DOHH2 (cell line): ENCODE results near the gene STOM.

Experiments
- H3F3A ChIP-seq: fragments of 200-600 bp; sonication (generic), shearing (Covaris generic); 2 replicates; pipeline ENCODE4 v1.6.0; 2016; ENCODE audit warnings: antibody characterized with exemption, mild to moderate bottlenecking; ENCODE audit not compliant: control insufficient read depth, insufficient read depth
- H3K27ac ChIP-seq: fragments of 200-600 bp; sonication (generic); 2 replicates; pipeline ENCODE4 v1.5.1; 2014; ENCODE audit warnings: low read depth, mild to moderate bottlenecking, low read length, moderate library complexity
- H3K27me3 ChIP-seq: fragments of 200-600 bp; sonication (generic); 2 replicates; pipeline ENCODE4 v1.6.1; 2014; ENCODE audit warnings: mild to moderate bottlenecking, low read length, mixed read lengths; ENCODE audit not compliant: control insufficient read depth
- H3K36me3 ChIP-seq: fragments of 200-600 bp; sonication (generic); 2 replicates; pipeline ENCODE4 v1.6.1; 2014; ENCODE audit warnings: mild to moderate bottlenecking, low read length, moderate library complexity, mixed read lengths; ENCODE audit not compliant: control insufficient read depth
- H3K4me1 ChIP-seq: fragments of 200-600 bp; sonication (generic); 2 replicates; pipeline ENCODE4 v1.6.1; 2014; ENCODE audit warnings: mild to moderate bottlenecking, low read length, mixed read lengths; ENCODE audit not compliant: control insufficient read depth
- H3K4me2 ChIP-seq: fragments of 200-600 bp; sonication (generic); 2 replicates; pipeline ENCODE4 v1.6.0; 2014; ENCODE audit warnings: mild to moderate bottlenecking, low read length, moderate library complexity
- H3K4me3 ChIP-seq: fragments of 200-600 bp; sonication (generic); 2 replicates; pipeline ENCODE4 v1.5.1; 2014; ENCODE audit warnings: mild to moderate bottlenecking, low read length, mixed read lengths
- H3K79me2 ChIP-seq: fragments of 200-600 bp; sonication (generic); 2 replicates; pipeline ENCODE4 v1.6.1; 2014; ENCODE audit warnings: mild to moderate bottlenecking, low read length, mixed read lengths; ENCODE audit not compliant: control insufficient read depth
- H3K9me2 ChIP-seq: fragments of 200-600 bp; sonication (generic); replicated peaks from 2 replicates; pipeline ENCODE4 v1.6.1; 2014; ENCODE audit warnings: mild to moderate bottlenecking, low read length, mixed read lengths; ENCODE audit not compliant: control insufficient read depth
- H3K9me3 ChIP-seq: fragments of 200-600 bp; sonication (generic); 2 replicates; pipeline ENCODE4 v1.6.1; 2014; ENCODE audit warnings: antibody characterized with exemption, low read length, mixed read lengths; ENCODE audit not compliant: control insufficient read depth, insufficient read depth
- H4K20me1 ChIP-seq: fragments of 200-600 bp; sonication (generic); 2 replicates; pipeline ENCODE4 v1.6.0; 2014; ENCODE audit warnings: low read depth, mild to moderate bottlenecking, antibody characterized with exemption, low read length, moderate library complexity; ENCODE audit not compliant: control insufficient read depth, insufficient read depth
- CTCF ChIP-seq: fragments of 200-600 bp; sonication (generic); IDR thresholded peaks from one replicate; pipeline ENCODE4 v1.5.1; 2014; ENCODE audit warnings: antibody characterized with exemption, mild to moderate bottlenecking, low read depth, low read length; ENCODE audit not compliant: poor library complexity, severe bottlenecking
- EZH2phosphoT487 ChIP-seq: fragments of 200-600 bp; sonication (generic); IDR thresholded peaks from 2 replicates; pipeline ENCODE4 v1.6.1; 2017; ENCODE audit warnings: borderline replicate concordance, mild to moderate bottlenecking, antibody characterized with exemption, low read length, moderate library complexity, mixed read lengths

STOM gene

GRCh38 chr9:121376214-121376830 is 6.3 kb upstream of the STOM start:
- Histone ChIP-seq H3K27me3 (peaks cover 3% of the 10 kb centered on the region; the same call in 1 of the 2 replicates), H3K4me3 (no peak overlapping the region), H3K79me2 (no peaks in the 10 kb centered on the region), H3K9me3 (no peaks in the 10 kb centered on the region), H3K36me3 (no peaks in the 10 kb centered on the region), H3K4me1 (no peaks in the 10 kb centered on the region), H3F3A (peaks cover 3% of the 10 kb centered on the region; the same call in 1 of the 2 replicates), H3K9me2 (no peaks in the 10 kb centered on the region), H3K4me2 (no peak overlapping the region), H3K27ac (no peak overlapping the region), H4K20me1 (no peaks in the 10 kb centered on the region)
- TF ChIP-seq EZH2phosphoT487, result no peak
- TF ChIP-seq CTCF, result peak; percentile 20

DNA sequence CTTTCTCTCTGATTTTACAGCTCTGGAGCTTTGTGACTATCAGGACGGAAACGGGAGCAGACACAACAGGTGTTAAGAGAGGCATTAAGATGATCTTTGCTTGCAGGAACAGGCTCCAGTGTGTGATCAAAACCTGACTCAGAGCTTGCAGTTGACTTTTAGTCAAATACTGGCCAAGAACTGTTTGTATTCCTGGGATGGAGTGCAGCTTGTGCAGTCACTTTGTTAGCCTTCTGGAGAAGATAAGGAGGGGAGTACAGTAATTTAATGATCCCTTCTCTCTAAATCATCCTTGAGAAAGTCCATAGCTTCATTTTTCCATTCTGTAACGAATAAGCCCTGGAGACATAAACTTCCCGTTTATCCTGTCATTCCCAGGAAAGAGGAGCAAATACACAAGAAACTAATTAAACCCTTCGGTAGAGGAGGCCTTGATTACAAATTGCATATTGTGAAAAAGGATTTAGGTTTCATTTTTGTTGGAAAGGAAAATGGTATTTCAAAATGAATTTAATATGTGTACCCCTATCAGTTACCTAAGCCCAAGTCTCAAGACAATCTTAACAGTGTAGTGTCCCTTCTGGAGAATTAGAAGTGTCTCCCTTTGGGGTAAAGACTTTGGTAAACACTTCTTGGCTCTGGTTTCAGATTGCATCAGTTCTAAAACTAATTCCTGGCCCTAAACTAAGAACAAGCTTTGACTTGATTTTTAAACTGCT is 3.1 kb upstream of the STOM start:
- H3F3A ChIP-seq, result peaks cover 3% of the 10 kb centered on the region; the same call in 1 of the 2 replicates
- H3K4me1 ChIP-seq, result peaks cover 19% of the 10 kb centered on the region
- no peak overlapping the region for H3K4me3 ChIP-seq
- H3K9me2 ChIP-seq, result no peaks in the 10 kb centered on the region
- H3K36me3 ChIP-seq, result no peaks in the 10 kb centered on the region
- no peaks in the 10 kb centered on the region for H3K79me2 ChIP-seq
- H3K9me3 ChIP-seq, result no peaks in the 10 kb centered on the region
- H3K27ac ChIP-seq, result no peak overlapping the region
- TF ChIP-seq EZH2phosphoT487, result no peak
- TF ChIP-seq CTCF, result no peak
- H3K4me2 ChIP-seq, result no peak overlapping the region
- H3K27me3 ChIP-seq, result peaks cover 10% of the 10 kb centered on the region; the same call in 1 of the 2 replicates
- H4K20me1 ChIP-seq, result no peaks in the 10 kb centered on the region

DNA sequence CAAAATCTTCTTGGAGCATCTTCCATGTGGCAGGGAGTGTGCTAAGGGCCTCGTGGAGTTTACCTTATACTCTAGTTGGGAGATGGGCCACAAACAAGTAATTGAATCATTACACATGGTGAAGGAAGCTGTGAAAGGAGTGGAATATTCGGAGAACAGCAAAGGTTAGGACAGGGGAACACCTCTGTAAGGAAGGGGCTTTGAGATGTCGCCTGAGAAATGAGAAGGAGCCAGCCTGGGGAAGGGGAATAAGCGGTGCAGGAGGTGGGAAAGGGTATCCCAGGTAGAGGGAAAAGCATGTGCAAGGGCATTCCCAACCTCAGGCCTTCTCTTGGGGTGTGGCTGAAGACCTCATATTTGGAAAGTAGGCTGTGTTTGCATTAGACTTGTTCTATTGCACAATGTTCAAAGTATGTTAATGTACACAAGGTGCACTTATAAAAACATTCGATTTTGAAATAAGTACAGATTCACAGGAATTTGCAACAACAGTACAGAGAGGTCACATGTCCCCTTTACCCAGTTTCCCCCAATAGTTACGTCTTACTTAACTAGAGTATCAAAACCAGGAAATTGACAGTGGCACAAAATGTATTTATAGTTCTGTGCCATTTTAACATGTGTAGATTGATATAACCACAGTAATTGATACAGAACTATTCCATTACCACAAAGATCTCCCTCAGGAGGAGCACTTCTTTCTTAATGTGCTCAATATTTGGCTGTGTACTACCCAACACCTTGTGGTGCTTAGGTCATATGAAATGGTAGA is 2.4 kb upstream of the STOM start:
- Histone ChIP-seq H3K36me3 (no peaks in the 10 kb centered on the region), H3K79me2 (no peaks in the 10 kb centered on the region), H3K9me3 (no peaks in the 10 kb centered on the region), H3K4me3 (no peak overlapping the region), H3K27me3 (peaks cover 10% of the 10 kb centered on the region; the same call in 1 of the 2 replicates), H3K9me2 (no peaks in the 10 kb centered on the region), H3K4me2 (no peak overlapping the region), H3F3A (peaks cover 4% of the 10 kb centered on the region; the same call in 1 of the 2 replicates), H3K4me1 (peaks cover 20% of the 10 kb centered on the region), H3K27ac (no peak overlapping the region), H4K20me1 (no peaks in the 10 kb centered on the region)
- TF ChIP-seq EZH2phosphoT487, result no peak
- no peak for TF ChIP-seq CTCF
